ENCODE results near the gene MYO18A.
A peak's percentile ranks its signal among the peaks of the same experiment; 100 is the strongest.

Gene MYO18A

DNA sequence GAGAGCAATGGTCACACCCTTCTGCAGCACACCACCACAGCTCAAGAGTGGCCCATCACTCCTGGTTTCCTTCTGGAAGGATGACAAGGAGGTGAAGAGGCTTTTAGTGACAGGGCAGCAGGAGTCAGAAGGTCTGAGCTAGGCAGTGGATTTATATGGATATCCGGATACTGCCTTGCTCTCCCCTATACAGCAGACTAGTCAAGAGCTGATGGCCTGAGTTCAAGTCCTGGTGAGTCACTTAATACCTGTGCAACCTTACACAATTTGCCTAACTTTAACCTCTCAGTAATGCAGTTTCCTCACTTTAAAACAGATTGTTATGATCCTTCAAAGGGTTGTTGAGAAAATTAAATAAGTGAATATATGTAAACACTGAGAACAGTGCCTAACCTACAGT is 22.9 kb downstream of the MYO18A start:
- no peak overlapping the region for H3K27ac ChIP-seq (ENCODE audit: low read length)
- H2AFZ ChIP-seq (ENCODE audit: low read depth, low read length), result no peak overlapping the region
- H4K20me1 ChIP-seq (ENCODE audit: insufficient read depth, low read length), result no peaks in the 10 kb centered on the region
- H3K4me1 ChIP-seq (ENCODE audit: insufficient read depth, low read length), result peaks cover 22% of the 10 kb centered on the region
- H3K9ac ChIP-seq (ENCODE audit: low read depth, low read length), result no peak overlapping the region
- no peaks in the 10 kb centered on the region for H3K79me2 ChIP-seq (ENCODE audit: insufficient read depth, low read length)
- H3K4me2 ChIP-seq (ENCODE audit: insufficient read depth, low read length), result no peak overlapping the region
- DNase-seq, result no peak
- H3K36me3 ChIP-seq (ENCODE audit: insufficient read depth, low read length), result no peaks in the 10 kb centered on the region
- no peak overlapping the region for H3K4me3 ChIP-seq (ENCODE audit: low read depth in 1 of 2, low read length in 2 of 2)
- no peaks in the 10 kb centered on the region for H3K9me3 ChIP-seq (ENCODE audit: insufficient read depth, low read length, severe bottlenecking)
- no peaks in the 10 kb centered on the region for H3K27me3 ChIP-seq (ENCODE audit: insufficient read depth, low read length, poor library complexity)
- TF ChIP-seq, protein P1, sequence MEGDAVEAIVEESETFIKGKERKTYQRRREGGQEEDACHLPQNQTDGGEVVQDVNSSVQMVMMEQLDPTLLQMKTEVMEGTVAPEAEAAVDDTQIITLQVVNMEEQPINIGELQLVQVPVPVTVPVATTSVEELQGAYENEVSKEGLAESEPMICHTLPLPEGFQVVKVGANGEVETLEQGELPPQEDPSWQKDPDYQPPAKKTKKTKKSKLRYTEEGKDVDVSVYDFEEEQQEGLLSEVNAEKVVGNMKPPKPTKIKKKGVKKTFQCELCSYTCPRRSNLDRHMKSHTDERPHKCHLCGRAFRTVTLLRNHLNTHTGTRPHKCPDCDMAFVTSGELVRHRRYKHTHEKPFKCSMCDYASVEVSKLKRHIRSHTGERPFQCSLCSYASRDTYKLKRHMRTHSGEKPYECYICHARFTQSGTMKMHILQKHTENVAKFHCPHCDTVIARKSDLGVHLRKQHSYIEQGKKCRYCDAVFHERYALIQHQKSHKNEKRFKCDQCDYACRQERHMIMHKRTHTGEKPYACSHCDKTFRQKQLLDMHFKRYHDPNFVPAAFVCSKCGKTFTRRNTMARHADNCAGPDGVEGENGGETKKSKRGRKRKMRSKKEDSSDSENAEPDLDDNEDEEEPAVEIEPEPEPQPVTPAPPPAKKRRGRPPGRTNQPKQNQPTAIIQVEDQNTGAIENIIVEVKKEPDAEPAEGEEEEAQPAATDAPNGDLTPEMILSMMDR (IDR thresholded peaks at IDR 0.05; ENCODE audit: borderline replicate concordance, extremely low read depth, low read length, poor library complexity, severe bottlenecking), result no peak
- TF ChIP-seq EZH2 (IDR thresholded peaks at IDR 0.05; ENCODE audit: borderline replicate concordance, low read depth, low read length, severe bottlenecking), result no peak
- ATAC-seq (ENCODE audit: insufficient read depth, low read depth), result no peak

DNA sequence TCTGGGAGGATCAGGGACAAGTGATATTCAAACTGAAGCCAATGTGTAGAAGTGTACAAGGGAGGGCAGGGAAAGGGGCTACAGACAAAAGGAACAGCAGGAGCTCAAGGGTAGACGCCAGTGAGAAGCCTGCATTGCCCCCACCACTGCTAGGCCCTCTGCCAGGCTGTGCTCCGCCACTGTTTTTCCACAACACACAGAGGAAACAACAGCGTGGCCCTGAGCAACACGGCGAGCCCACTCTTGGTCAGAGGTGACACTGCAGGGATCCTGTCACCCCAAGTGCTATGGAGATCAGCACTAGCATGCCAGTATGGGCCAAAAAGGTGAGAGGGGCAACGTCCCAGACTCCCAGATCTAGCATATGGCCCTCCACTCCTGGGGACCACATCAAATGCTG is 23.4 kb downstream of the MYO18A start:
- no peaks in the 10 kb centered on the region for H4K20me1 ChIP-seq (ENCODE audit: insufficient read depth, low read length)
- H3K4me1 ChIP-seq (ENCODE audit: insufficient read depth, low read length), result peaks cover 22% of the 10 kb centered on the region
- H3K4me2 ChIP-seq (ENCODE audit: insufficient read depth, low read length), result no peak overlapping the region
- no peaks in the 10 kb centered on the region for H3K9me3 ChIP-seq (ENCODE audit: insufficient read depth, low read length, severe bottlenecking)
- ATAC-seq (ENCODE audit: insufficient read depth, low read depth), result no peak
- DNase-seq, result no peak
- no peaks in the 10 kb centered on the region for H3K36me3 ChIP-seq (ENCODE audit: insufficient read depth, low read length)
- H3K79me2 ChIP-seq (ENCODE audit: insufficient read depth, low read length), result no peaks in the 10 kb centered on the region
- H3K4me3 ChIP-seq (ENCODE audit: low read depth in 1 of 2, low read length in 2 of 2), result no peak overlapping the region
- H2AFZ ChIP-seq (ENCODE audit: low read depth, low read length), result no peak overlapping the region
- no peak for TF ChIP-seq EZH2 (IDR thresholded peaks at IDR 0.05; ENCODE audit: borderline replicate concordance, low read depth, low read length, severe bottlenecking)
- no peak overlapping the region for H3K9ac ChIP-seq (ENCODE audit: low read depth, low read length)
- no peak overlapping the region for H3K27ac ChIP-seq (ENCODE audit: low read length)
- H3K27me3 ChIP-seq (ENCODE audit: insufficient read depth, low read length, poor library complexity), result no peaks in the 10 kb centered on the region

DNA sequence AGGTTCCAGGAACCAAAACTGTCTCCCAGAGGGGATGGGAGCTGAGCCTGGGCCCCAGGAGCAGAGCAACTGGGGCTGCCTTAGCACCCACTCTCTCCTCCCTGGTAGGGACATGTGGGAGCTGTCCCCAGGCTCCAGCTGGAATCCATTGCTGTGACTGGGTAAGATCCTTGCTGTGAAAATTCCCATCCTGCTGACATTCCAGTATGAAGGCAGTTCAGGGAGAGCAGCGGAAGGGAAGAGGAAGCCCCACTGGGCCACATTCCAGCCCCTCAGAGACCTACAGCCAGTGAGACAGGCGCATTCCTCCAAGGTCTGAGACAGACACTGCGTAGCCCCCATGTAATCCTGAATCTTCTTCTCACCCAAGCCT is 24.2 kb downstream of the MYO18A start:
- Histone ChIP-seq H3K27me3 (ENCODE audit: insufficient read depth, low read length, poor library complexity) (no peaks in the 10 kb centered on the region), H3K27ac (ENCODE audit: low read length) (peak overlapping the region; percentile 48; the same call in 1 of the 2 replicates), H2AFZ (ENCODE audit: low read depth, low read length) (no peak overlapping the region), H3K4me3 (ENCODE audit: low read depth in 1 of 2, low read length in 2 of 2) (no peak overlapping the region), H4K20me1 (ENCODE audit: insufficient read depth, low read length) (no peaks in the 10 kb centered on the region), H3K36me3 (ENCODE audit: insufficient read depth, low read length) (no peaks in the 10 kb centered on the region), H3K79me2 (ENCODE audit: insufficient read depth, low read length) (no peaks in the 10 kb centered on the region), H3K4me2 (ENCODE audit: insufficient read depth, low read length) (no peak overlapping the region), H3K9me3 (ENCODE audit: insufficient read depth, low read length, severe bottlenecking) (no peaks in the 10 kb centered on the region), H3K9ac (ENCODE audit: low read depth, low read length) (no peak overlapping the region), H3K4me1 (ENCODE audit: insufficient read depth, low read length) (peaks cover 22% of the 10 kb centered on the region)
- no peak for TF ChIP-seq EZH2 (IDR thresholded peaks at IDR 0.05; ENCODE audit: borderline replicate concordance, low read depth, low read length, severe bottlenecking)
- TF ChIP-seq, protein P1 (IDR thresholded peaks at IDR 0.05; ENCODE audit: borderline replicate concordance, extremely low read depth, low read length, poor library complexity, severe bottlenecking), result no peak
- no peak for ATAC-seq (ENCODE audit: insufficient read depth, low read depth)
- DNase-seq, result no peak

DNA sequence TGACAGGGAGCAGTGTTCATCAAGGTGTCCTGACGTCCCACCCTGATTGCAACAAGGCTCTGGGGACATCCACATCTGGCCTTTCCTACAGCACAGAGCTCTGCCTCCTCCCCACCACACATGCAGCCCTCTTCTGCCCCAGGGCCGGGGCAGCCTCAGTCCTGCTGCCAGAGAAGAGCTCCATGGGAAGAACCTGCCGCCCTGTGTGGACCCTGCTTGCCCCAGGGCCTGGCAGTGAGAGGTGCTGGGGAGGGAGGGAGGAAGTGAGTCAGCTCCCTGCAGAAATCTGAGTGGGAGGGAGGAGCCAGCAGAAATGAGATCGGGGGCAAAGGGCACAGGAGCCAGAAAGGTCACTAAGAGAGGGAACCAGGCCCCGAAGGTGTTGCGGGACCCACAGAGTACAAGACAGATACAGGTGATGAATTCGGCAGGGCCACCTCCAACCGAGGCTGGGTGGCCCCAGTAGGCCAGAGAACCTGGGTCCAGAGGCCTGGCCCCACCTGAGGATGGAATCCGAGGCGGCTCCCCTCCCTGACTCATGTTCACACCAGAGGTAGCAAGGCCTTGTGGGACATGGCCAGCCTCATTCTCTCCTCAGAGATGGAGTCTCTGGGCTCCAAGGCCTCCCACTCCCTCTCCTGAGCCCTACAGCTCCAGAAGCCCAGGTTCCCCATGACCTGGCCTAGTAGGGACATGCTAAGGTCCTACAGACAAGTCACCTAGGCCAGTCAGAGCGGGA is 24.8 kb downstream of the MYO18A start:
- Histone ChIP-seq H3K36me3 (ENCODE audit: insufficient read depth, low read length) (no peaks in the 10 kb centered on the region), H3K4me1 (ENCODE audit: insufficient read depth, low read length) (peaks cover 22% of the 10 kb centered on the region), H3K9me3 (ENCODE audit: insufficient read depth, low read length, severe bottlenecking) (no peaks in the 10 kb centered on the region), H4K20me1 (ENCODE audit: insufficient read depth, low read length) (no peaks in the 10 kb centered on the region), H3K27ac (ENCODE audit: low read length) (peak overlapping the region; percentile 48), H3K4me3 (ENCODE audit: low read depth in 1 of 2, low read length in 2 of 2) (no peak overlapping the region), H3K4me2 (ENCODE audit: insufficient read depth, low read length) (no peak overlapping the region), H3K27me3 (ENCODE audit: insufficient read depth, low read length, poor library complexity) (no peaks in the 10 kb centered on the region), H2AFZ (ENCODE audit: low read depth, low read length) (no peak overlapping the region), H3K79me2 (ENCODE audit: insufficient read depth, low read length) (no peaks in the 10 kb centered on the region), H3K9ac (ENCODE audit: low read depth, low read length) (no peak overlapping the region; the same call in 1 of the 2 replicates)
- no peak for TF ChIP-seq EZH2 (IDR thresholded peaks at IDR 0.05; ENCODE audit: borderline replicate concordance, low read depth, low read length, severe bottlenecking)
- TF ChIP-seq, protein P1 (IDR thresholded peaks at IDR 0.05; ENCODE audit: borderline replicate concordance, extremely low read depth, low read length, poor library complexity, severe bottlenecking), result no peak
- peak; percentile 64 for DNase-seq
- ATAC-seq (ENCODE audit: insufficient read depth, low read depth), result peak; percentile 84

Data from DND-41 (cell line).